ENCODE measurements around the gene PMP22. TPM values are rescaled to one million over a fixed set of nuclear protein-coding genes. Genes with fewer than 3 reads are reported as not detected.

PMP22 gene
- 3.0 and 5.7 TPM in 2 replicates for total RNA-seq (2016; rRNA removed; fragmentation: Illumina TruSeq; extraction: Trizol)
- 1.5 and 1.9 TPM in 2 replicates for total RNA-seq (2016; cell fraction: cytosol; rRNA removed; fragmentation: Illumina TruSeq; extraction: Trizol; ENCODE audit: low read depth)
- total RNA-seq (2016; cell fraction: insoluble cytoplasmic fraction; rRNA removed; fragmentation: Illumina TruSeq; extraction: Trizol): 3.5 and 5.4 TPM in 2 replicates
- 3.1 and 3.8 TPM in 2 replicates for total RNA-seq (2016; cell fraction: membrane; rRNA removed; fragmentation: Illumina TruSeq; extraction: Trizol)
- total RNA-seq (2016; cell fraction: nucleus; rRNA removed; fragmentation: Illumina TruSeq; extraction: Trizol): 6.1 and 6.3 TPM in 2 replicates
- 5.0 and 6.2 TPM in 2 replicates for polyA plus RNA-seq (2011; rRNA removed)
- 4.9 and 5.8 TPM in 2 replicates for polyA plus RNA-seq (2011; cell fraction: cytosol; rRNA removed)
- 1.8 TPM in 2 replicates for polyA plus RNA-seq (2011; cell fraction: nucleus; rRNA removed)
- polyA plus RNA-seq (2012): 2.1 and 2.7 TPM in 2 replicates
- polyA plus RNA-seq (2016; cell fraction: cytosol; fragmentation: Illumina TruSeq; extraction: Trizol; ENCODE audit: low read depth): 1.7 TPM in 2 replicates
- polyA plus RNA-seq (2016; cell fraction: insoluble cytoplasmic fraction; fragmentation: Illumina TruSeq; extraction: Trizol; ENCODE audit: low read depth): 4.9 and 5.5 TPM in 2 replicates
- 2.7 and 3.3 TPM in 2 replicates for polyA plus RNA-seq (2016; cell fraction: membrane; fragmentation: Illumina TruSeq; extraction: Trizol; ENCODE audit: low read depth)
- polyA plus RNA-seq (2016; cell fraction: nucleus; fragmentation: Illumina TruSeq; extraction: Trizol; ENCODE audit: insufficient read depth, low read depth): 11.9 and 12.2 TPM in 2 replicates
- polyA minus RNA-seq (2011; rRNA and poly(A)+ RNA removed; ENCODE audit: low replicate concordance): 34.6 and 99.7 TPM in 2 replicates
- 4.0 and 4.3 TPM in 2 replicates for polyA minus RNA-seq (2011; cell fraction: cytosol; rRNA and poly(A)+ RNA removed)
- polyA minus RNA-seq (2011; cell fraction: nucleus; rRNA and poly(A)+ RNA removed): 3.0 and 3.1 TPM in 2 replicates
- percentile 42 among the genes with signal in this experiment for Bru-seq, nascent RNA
- BruChase-seq, experiment 1, labeled RNA remaining after a 6-hour chase: percentile 48 among the genes with signal in this experiment
- percentile 38 among the genes with signal in this experiment for BruChase-seq, experiment 2, labeled RNA remaining after a 2-hour chase
- long read RNA-seq, experiment 1, partial matches to known transcripts: 12 of 13 reads
- long read RNA-seq, experiment 1, other reads (novel, unspliced or antisense): 1 of 13 reads
- long read RNA-seq, experiment 2, partial matches to known transcripts: 3 of 5 reads
- long read RNA-seq, experiment 2, other reads (novel, unspliced or antisense): 2 of 5 reads

DNA sequence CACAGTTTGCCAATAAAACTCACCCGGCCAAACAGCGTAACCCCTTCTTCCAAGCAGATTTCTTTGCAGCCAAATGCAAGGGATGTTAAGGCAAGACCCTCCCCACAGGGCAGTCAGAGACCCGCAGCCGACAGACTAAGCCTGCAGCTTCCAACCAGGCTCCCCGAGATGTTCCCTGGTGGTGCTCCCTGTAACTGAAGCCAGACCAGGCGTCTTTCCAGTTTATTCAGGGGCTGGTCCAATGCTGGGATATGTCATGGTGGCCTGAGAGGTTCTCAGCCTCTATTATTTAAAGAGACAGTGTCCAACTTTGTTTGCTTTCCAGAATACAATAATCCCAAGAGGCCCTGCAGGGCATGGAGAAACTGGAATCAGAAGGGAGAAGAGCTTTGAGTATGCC, at the start of gene PMP22:
PMP22 (minus strand) TSS at position 196 of the 400 bp plus-strand sequence. CDS start 4,599 bp downstream, outside the sequence.
- BruUV-seq (replicated peaks): no TSS peak
- Histone ChIP-seq H2AFZ (ENCODE audit: low read length) (no peak within 1 kb of the TSS), H3K79me2 (ENCODE audit: insufficient read depth, low read length) (no peaks in the 10 kb centered on the region), H3K36me3 (replicated peaks in 1 of 2; ENCODE audit: control insufficient read depth in 1 of 2, insufficient read depth in 2 of 2, low read length in 2 of 2) (no peaks in the 10 kb centered on the region), H3K4me1 (ENCODE audit: insufficient read depth, low read length) (peaks cover 33% of the 10 kb centered on the region), H3K4me2 (ENCODE audit: low read depth, low read length) (no peak within 1 kb of the TSS), H4K20me1 (ENCODE audit: insufficient read depth, low read length) (no peaks in the 10 kb centered on the region), H3K9ac (ENCODE audit: insufficient read depth, low read depth, low read length) (no peak within 1 kb of the TSS), H3K27me3 (ENCODE audit: control insufficient read depth in 1 of 2, insufficient read depth in 2 of 2, low read length in 2 of 2) (peaks cover 16 to 63% of the 10 kb centered on the region in 2 experiments), H3K27ac (ENCODE audit: extremely low read length, insufficient read depth, low read length) (no peak within 1 kb of the TSS), H3K9me3 (ENCODE audit: low read length) (no peaks in the 10 kb centered on the region), H3K4me3 (replicated peaks in 1 of 3; ENCODE audit: insufficient read depth in 1 of 3, low read depth in 2 of 3, low read length in 3 of 3) (no peak within 1 kb of the TSS)
- DNase-seq (ENCODE audit: low spot score) (no peak), ATAC-seq (no peak), FAIRE-seq (no peak)
- ChIA-PET CTCF (ENCODE audit: low intra/inter-chr PET ratio, low total read pairs) (no interaction called here), POLR2A (no interaction called here)
- intact Hi-C loops (cut with micrococcal nuclease; ENCODE audit: unreplicated experiment) (loop anchor here (10.0 kb wide), 1 partner anchor 110 kb away; no protein-coding TSS in a partner anchor), in situ Hi-C loops (cut with HindIII; ENCODE audit: extremely low pct_ligation_motif_present, low pct_unique_long_range_greater_than_20kb) (no loop called here)
- 51% methylated on average over 4 of the region's 6 CpGs for WGBS (ENCODE audit: low lambda C conversion rate)
- TF ChIP-seq ZNF788 (CRISPR knock-in tag; IDR thresholded peaks at IDR 0.05; ENCODE audit: borderline replicate concordance): no peak
- TF ChIP-seq ZNF841 (CRISPR knock-in tag; IDR thresholded peaks at IDR 0.05; ENCODE audit: borderline replicate concordance): no peak
- TF ChIP-seq, protein P1, sequence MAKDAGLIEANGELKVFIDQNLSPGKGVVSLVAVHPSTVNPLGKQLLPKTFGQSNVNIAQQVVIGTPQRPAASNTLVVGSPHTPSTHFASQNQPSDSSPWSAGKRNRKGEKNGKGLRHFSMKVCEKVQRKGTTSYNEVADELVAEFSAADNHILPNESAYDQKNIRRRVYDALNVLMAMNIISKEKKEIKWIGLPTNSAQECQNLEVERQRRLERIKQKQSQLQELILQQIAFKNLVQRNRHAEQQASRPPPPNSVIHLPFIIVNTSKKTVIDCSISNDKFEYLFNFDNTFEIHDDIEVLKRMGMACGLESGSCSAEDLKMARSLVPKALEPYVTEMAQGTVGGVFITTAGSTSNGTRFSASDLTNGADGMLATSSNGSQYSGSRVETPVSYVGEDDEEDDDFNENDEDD (CRISPR knock-in tag; IDR thresholded peaks at IDR 0.05; ENCODE audit: borderline replicate concordance): no peak
- TF ChIP-seq PRMT3 (CRISPR knock-in tag; IDR thresholded peaks at IDR 0.05; ENCODE audit: borderline replicate concordance, low read depth): no peak
- no peak for TF ChIP-seq HIC2 (CRISPR knock-in tag; IDR thresholded peaks at IDR 0.05; ENCODE audit: low read depth)
- no peak for TF ChIP-seq ZBTB1 (CRISPR knock-in tag; IDR thresholded peaks at IDR 0.05; ENCODE audit: borderline replicate concordance)
- TF ChIP-seq, protein P2, sequence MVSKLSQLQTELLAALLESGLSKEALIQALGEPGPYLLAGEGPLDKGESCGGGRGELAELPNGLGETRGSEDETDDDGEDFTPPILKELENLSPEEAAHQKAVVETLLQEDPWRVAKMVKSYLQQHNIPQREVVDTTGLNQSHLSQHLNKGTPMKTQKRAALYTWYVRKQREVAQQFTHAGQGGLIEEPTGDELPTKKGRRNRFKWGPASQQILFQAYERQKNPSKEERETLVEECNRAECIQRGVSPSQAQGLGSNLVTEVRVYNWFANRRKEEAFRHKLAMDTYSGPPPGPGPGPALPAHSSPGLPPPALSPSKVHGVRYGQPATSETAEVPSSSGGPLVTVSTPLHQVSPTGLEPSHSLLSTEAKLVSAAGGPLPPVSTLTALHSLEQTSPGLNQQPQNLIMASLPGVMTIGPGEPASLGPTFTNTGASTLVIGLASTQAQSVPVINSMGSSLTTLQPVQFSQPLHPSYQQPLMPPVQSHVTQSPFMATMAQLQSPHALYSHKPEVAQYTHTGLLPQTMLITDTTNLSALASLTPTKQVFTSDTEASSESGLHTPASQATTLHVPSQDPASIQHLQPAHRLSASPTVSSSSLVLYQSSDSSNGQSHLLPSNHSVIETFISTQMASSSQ (IDR thresholded peaks at IDR 0.05; ENCODE audit: low read depth): no peak
- TF ChIP-seq, protein P2 (CRISPR knock-in tag; IDR thresholded peaks at IDR 0.05; ENCODE audit: borderline replicate concordance): no peak
- TF ChIP-seq ZNF224 (CRISPR knock-in tag; IDR thresholded peaks at IDR 0.05): no peak
- no peak for TF ChIP-seq TOE1 (CRISPR knock-in tag; IDR thresholded peaks at IDR 0.05)
- TF ChIP-seq ZBTB7A (CRISPR knock-in tag; IDR thresholded peaks at IDR 0.05): no peak
- TF ChIP-seq ZSCAN21 (CRISPR knock-in tag; IDR thresholded peaks at IDR 0.05; ENCODE audit: borderline replicate concordance): no peak
- TF ChIP-seq ZNF337 (CRISPR knock-in tag; IDR thresholded peaks at IDR 0.05; ENCODE audit: borderline replicate concordance, low read depth): no peak

Measured in HepG2 (cell line).